DOHH2 (cell line): ENCODE data around the gene TTC21B.

ENCODE experiments used
- EZH2phosphoT487 ChIP-seq: fragments of 200-600 bp; sonication (generic); IDR thresholded peaks from 2 replicates; pipeline ENCODE4 v1.6.1; 2017; ENCODE audit warnings: borderline replicate concordance, mild to moderate bottlenecking, antibody characterized with exemption, low read length, moderate library complexity, mixed read lengths
- TF ChIP-seq, protein P1 (sequence below): fragments of 200-600 bp; sonication (generic); IDR thresholded peaks from one replicate; pipeline ENCODE4 v1.5.1; 2014; ENCODE audit warnings: antibody characterized with exemption, mild to moderate bottlenecking, low read depth, low read length; ENCODE audit not compliant: poor library complexity, severe bottlenecking

DNA sequence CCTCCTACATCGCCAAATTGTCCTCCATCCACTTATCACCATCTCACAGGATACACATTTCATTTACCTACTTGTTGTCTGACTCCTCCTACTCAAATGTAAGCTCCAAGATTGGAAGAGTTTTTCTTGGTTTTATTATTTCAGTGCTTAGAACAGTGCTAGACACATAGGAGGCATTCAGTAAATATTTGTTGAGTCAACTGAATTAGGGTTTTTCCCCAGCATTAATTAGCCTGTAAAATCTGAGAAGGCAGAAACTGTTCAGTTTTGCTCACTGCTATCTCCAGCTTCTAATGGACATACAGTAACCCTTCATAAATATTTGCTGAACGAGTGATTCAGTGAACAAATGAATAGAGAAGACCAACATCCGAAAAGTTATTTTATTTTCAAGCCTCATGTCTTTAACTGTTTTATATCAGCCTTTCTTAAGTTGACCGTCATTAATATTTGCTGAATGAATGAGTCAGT lies 800 bp downstream of the TTC21B start:
- TF ChIP-seq, protein P1, sequence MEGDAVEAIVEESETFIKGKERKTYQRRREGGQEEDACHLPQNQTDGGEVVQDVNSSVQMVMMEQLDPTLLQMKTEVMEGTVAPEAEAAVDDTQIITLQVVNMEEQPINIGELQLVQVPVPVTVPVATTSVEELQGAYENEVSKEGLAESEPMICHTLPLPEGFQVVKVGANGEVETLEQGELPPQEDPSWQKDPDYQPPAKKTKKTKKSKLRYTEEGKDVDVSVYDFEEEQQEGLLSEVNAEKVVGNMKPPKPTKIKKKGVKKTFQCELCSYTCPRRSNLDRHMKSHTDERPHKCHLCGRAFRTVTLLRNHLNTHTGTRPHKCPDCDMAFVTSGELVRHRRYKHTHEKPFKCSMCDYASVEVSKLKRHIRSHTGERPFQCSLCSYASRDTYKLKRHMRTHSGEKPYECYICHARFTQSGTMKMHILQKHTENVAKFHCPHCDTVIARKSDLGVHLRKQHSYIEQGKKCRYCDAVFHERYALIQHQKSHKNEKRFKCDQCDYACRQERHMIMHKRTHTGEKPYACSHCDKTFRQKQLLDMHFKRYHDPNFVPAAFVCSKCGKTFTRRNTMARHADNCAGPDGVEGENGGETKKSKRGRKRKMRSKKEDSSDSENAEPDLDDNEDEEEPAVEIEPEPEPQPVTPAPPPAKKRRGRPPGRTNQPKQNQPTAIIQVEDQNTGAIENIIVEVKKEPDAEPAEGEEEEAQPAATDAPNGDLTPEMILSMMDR = no peak
- TF ChIP-seq EZH2phosphoT487 = no peak
